ENCODE data around the gene METTL27.

DNA sequence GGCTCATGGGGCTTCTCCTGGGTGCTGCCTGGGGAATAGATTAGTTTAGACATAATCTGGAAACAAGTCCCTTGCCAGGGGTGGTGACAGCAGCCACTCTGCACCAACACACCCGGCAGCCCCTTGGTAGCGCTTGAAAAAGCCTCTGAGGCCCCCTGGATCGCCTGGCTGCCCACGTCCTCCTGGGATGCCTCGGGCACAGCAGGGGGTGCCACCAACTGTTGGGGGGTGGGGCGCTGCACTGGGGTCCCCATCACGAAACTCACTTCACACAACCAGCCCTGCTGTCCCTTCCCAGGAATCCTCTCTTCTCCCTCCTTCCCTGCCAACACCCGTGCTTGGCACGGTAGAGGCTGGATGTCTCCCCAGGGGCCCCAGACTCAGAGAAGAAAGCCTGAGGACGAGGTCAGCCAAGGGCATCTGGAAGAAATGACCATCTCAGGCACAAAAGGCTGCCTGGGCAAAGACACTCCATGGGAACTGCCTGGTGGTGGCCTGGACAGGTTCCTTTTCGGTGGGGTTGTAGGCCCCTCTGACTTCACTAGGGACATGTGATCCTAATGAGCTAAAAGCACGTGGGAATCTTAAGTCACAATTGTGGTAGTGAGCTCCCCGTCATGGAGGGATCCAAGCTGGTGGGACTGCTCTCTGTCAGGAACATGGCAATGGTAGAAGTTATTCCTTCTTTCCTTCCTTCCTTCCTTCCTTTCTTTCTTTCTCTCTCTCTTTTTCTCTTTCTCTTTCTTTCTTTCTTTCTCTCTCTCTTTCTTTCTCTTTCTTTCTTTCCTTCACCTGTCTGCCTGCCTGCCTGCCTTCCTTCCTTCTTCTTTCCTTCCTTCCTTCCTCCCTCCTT, 30.0 kb upstream of the METTL27 start:
- TF ChIP-seq, protein P1, sequence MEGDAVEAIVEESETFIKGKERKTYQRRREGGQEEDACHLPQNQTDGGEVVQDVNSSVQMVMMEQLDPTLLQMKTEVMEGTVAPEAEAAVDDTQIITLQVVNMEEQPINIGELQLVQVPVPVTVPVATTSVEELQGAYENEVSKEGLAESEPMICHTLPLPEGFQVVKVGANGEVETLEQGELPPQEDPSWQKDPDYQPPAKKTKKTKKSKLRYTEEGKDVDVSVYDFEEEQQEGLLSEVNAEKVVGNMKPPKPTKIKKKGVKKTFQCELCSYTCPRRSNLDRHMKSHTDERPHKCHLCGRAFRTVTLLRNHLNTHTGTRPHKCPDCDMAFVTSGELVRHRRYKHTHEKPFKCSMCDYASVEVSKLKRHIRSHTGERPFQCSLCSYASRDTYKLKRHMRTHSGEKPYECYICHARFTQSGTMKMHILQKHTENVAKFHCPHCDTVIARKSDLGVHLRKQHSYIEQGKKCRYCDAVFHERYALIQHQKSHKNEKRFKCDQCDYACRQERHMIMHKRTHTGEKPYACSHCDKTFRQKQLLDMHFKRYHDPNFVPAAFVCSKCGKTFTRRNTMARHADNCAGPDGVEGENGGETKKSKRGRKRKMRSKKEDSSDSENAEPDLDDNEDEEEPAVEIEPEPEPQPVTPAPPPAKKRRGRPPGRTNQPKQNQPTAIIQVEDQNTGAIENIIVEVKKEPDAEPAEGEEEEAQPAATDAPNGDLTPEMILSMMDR (IDR thresholded peaks at IDR 0.05 in 4 of 5, conservative IDR thresholded peaks at IDR 0.05 in 1 of 5): no peak
- no peak for TF ChIP-seq POLR2A (IDR thresholded peaks at IDR 0.05)
